Activated naive CD4-positive, alpha-beta T cell treated with Interleukin-2 at 50 U/mL for 16 hours (primary cell): ENCODE measurements around the gene CYB5B.
"Not testable (repeated sequence)": the region's sequence is repeated elsewhere in the genome, so short reads cannot be mapped to it uniquely, and the experiment has no call there.

Experiments
- DNase-seq: peaks from one replicate; pipeline ENCODE4 v3.0.0-alpha.2; 2020

The CYB5B gene

GRCh38 chr16:69410219-69410990 is 14.0 kb upstream of the CYB5B start:
- no peak for DNase-seq

DNA sequence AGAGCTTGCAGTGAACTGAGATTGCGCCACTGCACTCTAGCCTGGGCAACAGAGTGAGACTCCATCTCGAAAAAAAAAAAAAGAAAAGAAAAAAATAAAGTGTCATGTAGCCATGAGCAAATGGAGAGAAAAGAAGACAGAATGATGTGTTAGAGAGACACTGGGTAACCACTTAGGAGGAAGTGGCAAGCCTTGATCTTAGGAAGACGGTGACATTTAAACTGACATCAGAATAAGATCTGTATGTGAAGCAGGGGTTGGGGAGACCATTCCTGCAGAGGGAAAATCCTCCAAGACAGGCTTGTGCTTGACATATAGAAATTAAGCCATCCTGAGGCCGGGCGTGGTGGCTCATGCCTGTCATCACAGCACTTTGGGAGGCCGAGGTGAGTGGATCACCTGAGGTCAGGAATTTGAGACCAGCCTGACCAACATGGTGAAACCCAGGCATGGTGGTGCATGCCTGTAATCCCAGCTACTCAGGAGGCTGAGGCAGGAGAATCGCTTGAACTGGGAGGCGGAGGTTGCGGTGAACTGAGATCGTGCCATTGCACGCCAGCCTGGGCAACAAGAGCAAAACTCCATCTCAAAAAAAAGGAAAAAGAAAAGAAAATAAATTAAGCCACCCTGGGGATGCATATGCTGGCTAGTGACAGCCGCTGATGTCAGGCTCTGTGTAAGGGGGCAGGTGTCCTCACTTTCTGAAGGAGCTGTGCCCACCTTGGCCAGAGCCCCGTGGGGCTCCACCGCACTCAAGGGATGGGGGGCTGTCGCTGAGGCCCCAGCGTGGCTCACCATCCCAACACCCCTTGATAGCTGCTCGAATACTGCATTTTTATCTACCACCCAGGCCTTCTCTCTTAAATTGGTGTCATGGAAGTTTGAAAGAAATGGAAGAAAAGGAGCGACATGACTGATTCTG is 13.1 kb upstream of the CYB5B start:
- DNase-seq = no peak

DNA sequence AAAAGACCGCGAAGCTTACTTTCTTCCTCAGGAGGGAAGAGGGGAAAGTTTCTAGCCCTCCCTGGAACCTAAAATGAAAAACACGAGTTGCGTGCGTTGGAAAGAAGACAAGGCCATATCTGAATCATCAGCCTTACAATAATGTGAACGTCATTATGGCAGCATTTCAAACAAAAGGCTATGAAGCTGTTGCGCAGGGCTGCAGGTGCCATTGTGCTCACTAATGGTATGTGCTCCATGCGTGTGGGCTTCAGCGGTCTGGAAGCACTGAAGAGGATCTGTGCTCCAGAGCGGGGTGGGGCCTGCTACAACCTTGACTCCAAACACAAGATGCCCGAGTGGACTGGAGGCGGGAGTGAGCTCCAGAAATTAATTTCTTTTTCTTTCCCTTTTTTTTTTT is 12.1 kb upstream of the CYB5B start:
- DNase-seq = no peak

- DNase-seq = no peak
These were observed 11.3 kb upstream of the CYB5B start for GRCh38 chr16:69413045-69413664.

DNA sequence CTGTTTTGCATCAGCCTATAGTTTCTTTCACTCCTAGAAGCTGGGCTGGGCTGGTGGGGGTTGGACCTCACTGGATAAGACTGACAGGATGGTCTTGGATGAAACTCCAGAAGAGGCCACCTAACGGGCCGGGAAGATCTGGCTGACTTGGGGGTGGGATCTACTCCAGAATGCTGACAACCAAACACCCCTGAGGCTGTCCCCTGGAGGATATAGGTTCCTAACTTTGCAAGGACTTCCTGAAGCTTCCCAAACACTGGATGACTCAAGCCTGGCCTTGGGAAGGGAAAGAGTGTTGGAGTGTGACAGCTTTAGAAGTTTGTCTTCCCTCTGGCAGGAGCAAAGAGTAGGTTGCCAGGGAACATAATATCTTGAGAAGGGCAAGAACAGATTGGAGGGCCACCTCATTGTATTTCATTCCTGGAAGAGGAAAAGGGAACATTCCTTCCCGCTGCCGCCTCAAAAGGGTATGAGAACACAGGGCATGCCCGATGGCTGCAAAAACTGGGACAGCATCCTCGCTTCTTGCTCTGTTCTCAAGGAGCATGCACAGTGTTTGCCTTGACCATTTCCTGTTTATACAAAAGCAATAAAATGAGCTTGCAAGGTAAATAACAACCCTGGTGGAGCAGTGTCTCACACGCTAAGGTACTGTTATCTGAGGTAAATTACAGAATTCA is 6.8 kb upstream of the CYB5B start:
- DNase-seq = no peak

DNA sequence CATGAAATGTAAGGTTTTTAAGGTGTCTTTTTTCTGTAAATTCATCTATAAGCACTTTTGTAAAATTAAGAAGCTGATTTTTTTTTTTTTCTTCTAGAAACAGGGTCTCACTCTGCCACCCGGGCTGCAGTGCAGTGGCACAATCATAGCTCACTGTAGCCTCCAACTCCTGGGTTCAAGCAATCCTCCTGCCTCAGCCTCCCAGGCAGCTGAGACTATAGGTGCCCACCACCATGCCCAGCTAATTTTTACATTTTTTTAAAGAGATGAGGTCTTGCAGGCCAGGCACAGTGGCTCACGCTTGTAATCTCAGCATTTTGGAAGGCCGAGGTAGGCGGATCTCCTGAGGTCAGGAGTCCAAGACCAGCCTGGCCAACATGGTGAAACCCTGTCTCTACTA is 4.5 kb upstream of the CYB5B start:
- DNase-seq = no peak

DNA sequence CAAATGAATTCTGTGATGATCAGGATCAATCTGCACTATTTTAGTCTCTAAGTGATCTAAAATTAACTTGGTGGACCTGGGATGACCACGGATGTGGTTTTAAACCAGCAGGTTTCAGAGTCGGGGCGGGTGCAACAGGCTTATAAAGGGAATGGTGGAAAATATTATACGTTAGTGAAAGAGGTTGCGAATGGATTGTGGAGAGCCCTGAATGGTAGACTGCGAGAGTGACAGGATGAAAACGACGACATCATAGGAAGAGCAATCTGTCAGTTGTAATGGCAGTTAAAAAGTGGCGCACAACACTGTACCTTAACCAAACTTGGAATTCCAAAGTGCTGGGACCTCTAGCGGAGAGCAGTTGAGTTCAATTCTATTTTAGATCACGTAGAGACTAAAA is 1.2 kb upstream of the CYB5B start:
- no peak for DNase-seq

DNA sequence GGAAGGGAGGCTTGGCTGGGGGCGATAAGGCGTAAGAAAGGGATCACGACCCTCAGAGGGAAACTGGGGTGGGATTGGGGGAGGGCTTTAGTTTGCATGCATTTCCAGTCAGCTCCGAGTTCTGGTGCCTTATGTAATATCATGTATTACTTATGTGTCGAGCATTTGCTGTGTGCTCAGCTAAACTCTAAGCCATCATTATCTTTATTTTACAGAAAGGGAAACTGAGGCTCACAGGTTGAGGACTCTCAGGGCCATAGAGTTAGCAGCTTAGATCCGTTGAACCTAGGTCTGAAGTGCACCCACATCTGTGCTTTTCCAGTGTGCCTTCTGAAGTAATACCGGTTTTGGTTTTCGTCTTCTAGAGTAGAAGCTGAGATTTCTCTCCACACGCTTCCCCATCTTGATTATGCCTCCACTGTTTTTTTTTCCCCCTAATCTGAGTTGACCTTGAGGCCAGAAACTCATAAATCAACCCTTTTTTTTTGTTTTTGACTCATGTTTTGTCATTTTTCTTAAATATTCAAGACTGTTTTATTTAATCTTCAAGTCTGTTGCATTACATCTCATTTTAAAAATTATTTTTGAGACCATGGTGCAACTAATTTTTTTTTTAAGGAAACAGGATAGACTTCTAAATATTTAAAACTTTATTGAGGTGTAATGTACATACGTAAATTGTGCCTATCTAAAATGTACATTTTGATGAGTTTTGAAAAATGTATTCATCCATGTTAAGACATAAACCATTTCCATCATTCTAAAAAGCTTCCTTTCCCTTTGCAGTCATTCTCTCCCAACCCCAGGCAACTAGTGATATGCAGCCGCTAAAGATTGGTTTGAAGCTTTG is 741 bp downstream of the CYB5B start:
- DNase-seq = no peak

DNA sequence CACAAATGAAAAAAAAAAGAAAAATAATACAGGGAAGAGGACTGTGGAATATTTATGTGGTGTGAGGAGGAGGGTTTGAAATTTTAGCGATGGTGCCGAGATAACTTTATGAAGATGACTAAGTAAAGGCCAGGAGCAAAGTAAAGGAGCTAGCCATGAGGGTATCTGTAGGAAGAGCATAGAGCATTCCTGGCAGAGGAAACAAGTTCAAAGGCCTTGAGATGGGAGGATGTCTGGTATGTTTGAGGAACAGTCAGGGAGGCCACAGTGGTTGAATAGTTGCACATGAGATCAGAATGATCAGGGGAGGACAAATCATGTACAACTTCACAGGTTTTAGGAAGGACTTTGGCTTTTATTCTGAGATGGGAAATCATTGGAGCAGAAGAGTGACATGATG is 4.2 kb downstream of the CYB5B start:
- DNase-seq = no peak

DNA sequence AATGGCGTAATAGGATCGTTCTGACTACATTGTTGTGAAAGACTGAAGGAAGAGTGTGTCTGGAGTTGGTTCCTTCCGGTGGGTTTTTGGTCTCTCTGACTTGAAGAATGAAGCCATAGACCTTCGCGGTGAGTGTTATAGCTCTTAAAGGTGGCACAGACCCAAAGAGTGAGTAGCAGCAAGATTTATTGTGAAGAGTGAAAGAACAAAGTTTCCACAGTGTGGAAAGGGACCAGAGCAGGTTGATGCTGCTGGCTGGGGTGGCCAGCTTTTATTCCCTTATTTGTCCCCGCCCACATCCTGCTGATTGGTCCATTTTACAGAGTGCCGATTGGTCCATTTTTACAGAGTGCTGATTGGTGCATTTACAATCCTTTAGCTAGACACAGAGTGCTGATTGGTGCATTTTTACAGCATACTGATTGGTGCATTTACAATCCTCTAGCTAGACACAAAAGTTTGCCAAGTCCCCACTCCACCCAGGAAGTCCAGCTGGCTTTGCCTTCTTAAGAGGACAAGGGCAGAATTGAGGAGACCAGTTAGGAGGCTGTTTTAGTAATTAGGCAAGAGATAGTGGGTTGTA is 4.7 kb downstream of the CYB5B start:
- not testable (repeated sequence) for DNase-seq

DNA sequence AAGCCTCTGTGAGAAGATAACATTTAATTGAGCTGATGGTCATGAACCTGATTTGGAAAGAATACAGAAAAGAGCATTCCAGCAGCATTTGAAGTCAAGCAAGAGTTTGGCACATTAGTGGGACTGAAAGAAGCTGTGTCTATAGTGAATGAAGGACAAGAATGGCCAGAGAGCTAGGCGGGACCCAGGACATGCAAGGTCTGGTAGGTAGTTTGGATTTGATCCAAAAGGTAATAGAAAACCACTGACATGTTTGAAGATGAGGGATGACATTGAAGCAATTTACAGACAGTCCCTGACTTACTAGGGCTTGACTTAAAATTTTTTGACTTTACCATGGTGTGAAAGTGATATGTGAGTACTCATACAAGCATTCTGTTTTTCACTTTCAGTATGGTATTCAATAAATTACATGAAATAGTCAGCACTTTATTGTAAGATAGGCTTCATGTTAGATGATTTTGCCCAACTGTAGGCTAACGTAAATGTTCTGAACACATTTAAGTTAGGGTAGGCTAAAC is 7.6 kb downstream of the CYB5B start:
- no peak for DNase-seq

DNA sequence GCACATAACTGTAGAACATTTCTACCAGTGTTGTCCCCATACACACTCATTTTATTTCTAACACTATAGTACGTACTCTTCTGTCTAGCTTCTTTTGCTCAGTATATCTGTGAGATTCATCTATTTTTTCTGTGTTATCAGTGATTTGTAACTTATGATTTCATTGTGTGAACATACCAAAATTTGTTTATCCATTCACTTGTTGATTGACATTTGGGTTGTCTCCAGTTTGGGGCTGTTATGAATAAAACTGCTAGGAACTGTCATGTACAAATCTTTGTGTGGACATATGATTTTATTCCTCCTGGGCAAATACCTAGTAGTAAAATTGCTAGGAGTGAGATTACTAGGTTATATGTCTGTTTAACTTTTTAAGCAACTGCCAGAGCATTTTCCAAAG is 9.6 kb downstream of the CYB5B start:
- DNase-seq = no peak

DNA sequence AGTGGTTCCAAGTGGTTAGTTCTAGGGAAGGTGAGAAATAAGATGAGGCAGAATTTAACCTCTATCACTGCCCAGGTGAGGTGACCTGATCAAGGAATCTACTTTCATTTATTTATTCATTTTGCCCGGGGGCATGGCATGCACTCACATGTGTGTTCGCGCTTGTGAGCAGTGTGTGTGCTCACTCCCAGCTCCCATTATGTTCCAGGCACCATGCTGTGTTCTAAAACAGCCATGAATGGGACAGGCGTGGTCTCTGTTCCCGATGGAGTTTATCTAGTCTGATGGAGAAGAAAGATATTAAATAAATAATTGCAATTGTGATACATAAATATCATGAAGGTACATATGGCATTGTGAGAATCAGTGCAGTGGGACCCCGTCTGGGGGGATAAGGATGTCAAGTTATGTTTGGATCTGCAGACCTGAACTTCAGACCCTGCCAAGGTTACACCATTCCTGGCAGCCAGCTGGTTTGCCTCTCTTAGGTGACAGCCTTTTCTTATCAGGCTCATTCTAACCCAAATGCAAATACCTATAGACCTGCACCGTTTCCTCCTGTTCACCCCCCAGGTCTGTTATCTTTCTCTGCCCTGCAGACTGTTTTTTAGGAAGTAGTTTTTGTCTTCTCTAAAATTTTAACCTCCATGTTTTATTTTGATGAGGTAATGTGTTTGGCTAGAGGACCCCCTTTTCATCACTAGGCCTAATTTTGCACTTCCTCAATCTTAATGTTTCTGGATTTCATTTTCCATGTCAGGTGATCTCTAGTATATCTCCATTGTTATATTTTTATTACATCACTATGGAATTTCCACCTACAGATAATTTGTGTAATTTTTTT is 11.8 kb downstream of the CYB5B start:
- no peak for DNase-seq

DNA sequence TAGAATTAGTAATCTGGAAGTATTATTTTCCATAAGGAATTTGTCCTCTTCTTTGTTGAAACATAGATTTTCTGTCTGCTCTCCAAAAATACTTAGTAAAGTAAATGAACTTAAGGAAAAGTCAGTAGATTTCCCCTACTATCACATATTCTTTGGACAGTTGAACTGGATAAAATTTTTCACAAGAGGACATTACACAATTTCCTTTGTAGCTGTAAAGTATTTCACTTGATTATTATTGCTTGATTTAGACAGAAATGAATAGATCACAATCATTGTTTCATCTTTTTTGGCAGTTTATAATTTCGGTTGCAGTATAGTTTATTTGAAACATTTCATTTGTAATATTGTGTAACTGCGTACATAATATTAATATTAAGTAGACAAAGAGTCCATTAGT is 12.5 kb downstream of the CYB5B start:
- no peak for DNase-seq

GRCh38 chr16:69438465-69438864 is 14.0 kb downstream of the CYB5B start:
- no peak for DNase-seq

DNA sequence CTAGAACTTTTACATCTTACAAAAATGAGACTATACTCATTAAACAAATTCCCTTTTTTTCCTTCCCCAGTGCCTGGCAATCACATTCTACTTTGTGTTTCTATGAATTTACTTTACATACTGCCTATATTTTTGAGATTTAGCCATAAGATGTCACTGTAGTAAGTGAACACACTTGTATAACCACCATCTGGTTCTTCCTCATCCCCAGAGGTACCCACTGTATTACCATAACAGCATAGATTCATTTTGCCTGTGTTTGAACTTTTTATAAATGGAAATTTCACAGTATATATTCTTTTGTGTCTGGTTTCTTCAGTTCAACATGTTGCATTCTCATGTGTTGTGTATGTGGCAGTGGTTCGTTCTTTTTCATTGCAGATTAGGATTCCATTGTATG is 15.8 kb downstream of the CYB5B start:
- DNase-seq = no peak

- not testable (repeated sequence) for DNase-seq
These were observed 16.6 kb downstream of the CYB5B start for GRCh38 chr16:69441030-69441429.

GRCh38 chr16:69443927-69444631 is 19.7 kb downstream of the CYB5B start:
- DNase-seq = peak; percentile 27

DNA sequence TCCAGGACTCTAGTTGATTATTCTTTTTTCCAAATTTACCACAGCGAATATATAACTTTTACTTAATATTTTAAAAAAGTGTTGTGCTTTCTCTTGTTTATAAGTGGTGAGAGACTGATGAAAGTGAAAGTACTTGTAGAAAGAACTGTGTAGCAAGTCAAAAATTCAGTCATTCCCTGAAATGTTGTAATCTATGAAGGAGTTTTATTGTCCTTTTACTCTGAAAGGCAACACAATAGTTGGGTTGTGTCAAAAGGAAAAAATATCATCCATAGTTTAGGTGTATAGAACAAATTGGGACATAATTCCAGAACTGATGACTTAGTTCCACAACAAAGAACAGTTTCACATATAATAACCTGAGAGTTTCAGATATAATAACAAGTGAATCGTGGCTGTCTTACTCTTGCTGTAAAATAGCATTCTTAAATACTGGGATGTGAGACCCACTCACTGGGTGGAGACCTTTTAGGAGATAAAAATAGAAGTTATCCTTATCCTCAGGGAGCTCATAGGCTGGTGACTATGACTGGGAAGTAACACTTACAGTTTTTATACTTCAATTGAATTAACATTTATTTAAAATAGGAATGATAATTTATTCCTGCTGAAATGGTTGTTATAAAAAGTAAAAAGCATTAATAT is 20.6 kb downstream of the CYB5B start:
- DNase-seq = no peak
